CD1c-positive myeloid dendritic cell (primary cell): ENCODE data around the gene DIS3L2.

ENCODE experiments used
- DNase-seq: peaks from one replicate; pipeline ENCODE4 v3.0.0-alpha.2; 2016; ENCODE audit errors: extremely low spot score

Gene DIS3L2

GRCh38 chr2:232228971-232229894 is 267.7 kb downstream of the DIS3L2 start:
- no peak for DNase-seq

GRCh38 chr2:232229911-232230310 is 268.4 kb downstream of the DIS3L2 start:
- DNase-seq, result no peak

- DNase-seq, result no peak
Measured at GRCh38 chr2:232230560-232230959, 269.0 kb downstream of the DIS3L2 start.

GRCh38 chr2:232231554-232231953 is 270.0 kb downstream of the DIS3L2 start:
- no peak for DNase-seq

- DNase-seq, result no peak
Measured at GRCh38 chr2:232232915-232233314, 271.4 kb downstream of the DIS3L2 start.

GRCh38 chr2:232234922-232235615 is 273.6 kb downstream of the DIS3L2 start:
- DNase-seq, result no peak

- no peak for DNase-seq
Measured at GRCh38 chr2:232235716-232236115, 274.2 kb downstream of the DIS3L2 start.

GRCh38 chr2:232236200-232236599 is 274.7 kb downstream of the DIS3L2 start:
- no peak for DNase-seq

- DNase-seq, result no peak
Measured at GRCh38 chr2:232237464-232237863, 276.0 kb downstream of the DIS3L2 start.

- no peak for DNase-seq
Measured at GRCh38 chr2:232238108-232238507, 276.6 kb downstream of the DIS3L2 start.

GRCh38 chr2:232238596-232238995 is 277.1 kb downstream of the DIS3L2 start:
- no peak for DNase-seq

GRCh38 chr2:232239951-232240681 is 278.6 kb downstream of the DIS3L2 start:
- DNase-seq, result no peak

- no peak for DNase-seq
Measured at GRCh38 chr2:232240906-232241305, 279.4 kb downstream of the DIS3L2 start.

GRCh38 chr2:232242316-232242715 is 280.8 kb downstream of the DIS3L2 start:
- DNase-seq, result no peak

- DNase-seq, result no peak
Measured at GRCh38 chr2:232245111-232245510, 283.6 kb downstream of the DIS3L2 start.

GRCh38 chr2:232246245-232246644 is 284.7 kb downstream of the DIS3L2 start:
- no peak for DNase-seq

- no peak for DNase-seq
Measured at GRCh38 chr2:232249096-232249495, 287.6 kb downstream of the DIS3L2 start.

- no peak for DNase-seq
Measured at GRCh38 chr2:232250246-232251175, 289.0 kb downstream of the DIS3L2 start.

GRCh38 chr2:232255033-232255432 is 293.5 kb downstream of the DIS3L2 start:
- no peak for DNase-seq

- no peak for DNase-seq
Measured at GRCh38 chr2:232260075-232260474, 298.6 kb downstream of the DIS3L2 start.

GRCh38 chr2:232261776-232262175 is 300.3 kb downstream of the DIS3L2 start:
- DNase-seq, result no peak
